ENCODE measurements around the gene CWC22.

Gene CWC22

DNA sequence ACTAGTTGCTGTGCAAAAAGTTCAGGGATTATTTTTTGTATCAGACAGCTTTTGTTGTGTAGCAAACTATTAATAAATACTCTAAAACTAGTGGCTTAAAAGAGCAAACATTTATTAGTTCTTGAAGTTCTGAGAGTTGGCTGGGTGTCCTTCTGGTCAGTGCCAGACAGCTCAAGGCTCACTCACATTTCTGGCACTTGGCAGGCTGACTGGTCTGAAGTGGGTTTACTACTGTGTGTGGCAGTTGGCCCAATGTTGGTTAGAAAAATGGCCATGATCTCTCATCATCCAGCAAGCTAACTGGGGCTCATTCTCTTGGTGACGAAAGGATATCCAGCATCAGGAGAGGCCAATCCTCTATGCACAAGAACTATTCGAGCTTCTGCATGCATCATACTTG lies 74.3 kb downstream of the CWC22 start:
- no peak for TF ChIP-seq TAF1 (IDR thresholded peaks at IDR 0.05; ENCODE audit: borderline replicate concordance, insufficient read depth, low read length)
- no peak for TF ChIP-seq FOXP2 (optimal IDR thresholded peaks at IDR 0.05; ENCODE audit: borderline replicate concordance, extremely low read depth, extremely low read length, insufficient read depth)
- TF ChIP-seq POLR2AphosphoS5 (IDR thresholded peaks at IDR 0.05; ENCODE audit: low read depth, low read length): no peak
- no peak for TF ChIP-seq SIN3A (IDR thresholded peaks at IDR 0.05; ENCODE audit: borderline replicate concordance, insufficient read depth, low read length)
- TF ChIP-seq, protein P1, sequence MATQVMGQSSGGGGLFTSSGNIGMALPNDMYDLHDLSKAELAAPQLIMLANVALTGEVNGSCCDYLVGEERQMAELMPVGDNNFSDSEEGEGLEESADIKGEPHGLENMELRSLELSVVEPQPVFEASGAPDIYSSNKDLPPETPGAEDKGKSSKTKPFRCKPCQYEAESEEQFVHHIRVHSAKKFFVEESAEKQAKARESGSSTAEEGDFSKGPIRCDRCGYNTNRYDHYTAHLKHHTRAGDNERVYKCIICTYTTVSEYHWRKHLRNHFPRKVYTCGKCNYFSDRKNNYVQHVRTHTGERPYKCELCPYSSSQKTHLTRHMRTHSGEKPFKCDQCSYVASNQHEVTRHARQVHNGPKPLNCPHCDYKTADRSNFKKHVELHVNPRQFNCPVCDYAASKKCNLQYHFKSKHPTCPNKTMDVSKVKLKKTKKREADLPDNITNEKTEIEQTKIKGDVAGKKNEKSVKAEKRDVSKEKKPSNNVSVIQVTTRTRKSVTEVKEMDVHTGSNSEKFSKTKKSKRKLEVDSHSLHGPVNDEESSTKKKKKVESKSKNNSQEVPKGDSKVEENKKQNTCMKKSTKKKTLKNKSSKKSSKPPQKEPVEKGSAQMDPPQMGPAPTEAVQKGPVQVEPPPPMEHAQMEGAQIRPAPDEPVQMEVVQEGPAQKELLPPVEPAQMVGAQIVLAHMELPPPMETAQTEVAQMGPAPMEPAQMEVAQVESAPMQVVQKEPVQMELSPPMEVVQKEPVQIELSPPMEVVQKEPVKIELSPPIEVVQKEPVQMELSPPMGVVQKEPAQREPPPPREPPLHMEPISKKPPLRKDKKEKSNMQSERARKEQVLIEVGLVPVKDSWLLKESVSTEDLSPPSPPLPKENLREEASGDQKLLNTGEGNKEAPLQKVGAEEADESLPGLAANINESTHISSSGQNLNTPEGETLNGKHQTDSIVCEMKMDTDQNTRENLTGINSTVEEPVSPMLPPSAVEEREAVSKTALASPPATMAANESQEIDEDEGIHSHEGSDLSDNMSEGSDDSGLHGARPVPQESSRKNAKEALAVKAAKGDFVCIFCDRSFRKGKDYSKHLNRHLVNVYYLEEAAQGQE (IDR thresholded peaks at IDR 0.05; ENCODE audit: insufficient read depth in 1 of 2, low read depth in 2 of 2, low read length in 2 of 2): no peak

DNA sequence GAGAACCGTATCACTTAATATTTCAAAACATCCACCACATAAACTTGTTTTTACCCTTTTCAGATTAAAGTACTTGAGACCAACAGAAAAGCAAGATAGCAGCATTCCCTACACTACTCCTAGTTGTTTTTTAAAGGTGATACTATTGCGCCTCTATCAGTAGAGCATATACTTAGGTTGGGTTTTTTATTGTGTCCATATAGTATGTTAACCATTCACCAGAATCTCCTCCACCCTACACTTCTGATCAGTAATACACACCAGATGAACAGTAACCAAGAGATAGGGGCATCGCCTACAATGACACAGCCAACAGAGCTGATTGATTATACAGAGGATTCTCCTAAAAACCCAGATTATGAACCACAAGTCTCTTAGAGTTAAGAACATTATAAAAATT lies 75.6 kb downstream of the CWC22 start:
- no peak for TF ChIP-seq FOXP2 (optimal IDR thresholded peaks at IDR 0.05; ENCODE audit: borderline replicate concordance, extremely low read depth, extremely low read length, insufficient read depth)
- TF ChIP-seq SIN3A (IDR thresholded peaks at IDR 0.05; ENCODE audit: borderline replicate concordance, insufficient read depth, low read length): no peak
- TF ChIP-seq TAF1 (IDR thresholded peaks at IDR 0.05; ENCODE audit: borderline replicate concordance, insufficient read depth, low read length): no peak
- TF ChIP-seq POLR2AphosphoS5 (IDR thresholded peaks at IDR 0.05; ENCODE audit: low read depth, low read length): no peak
- TF ChIP-seq, protein P1 (IDR thresholded peaks at IDR 0.05; ENCODE audit: insufficient read depth in 1 of 2, low read depth in 2 of 2, low read length in 2 of 2): no peak

DNA sequence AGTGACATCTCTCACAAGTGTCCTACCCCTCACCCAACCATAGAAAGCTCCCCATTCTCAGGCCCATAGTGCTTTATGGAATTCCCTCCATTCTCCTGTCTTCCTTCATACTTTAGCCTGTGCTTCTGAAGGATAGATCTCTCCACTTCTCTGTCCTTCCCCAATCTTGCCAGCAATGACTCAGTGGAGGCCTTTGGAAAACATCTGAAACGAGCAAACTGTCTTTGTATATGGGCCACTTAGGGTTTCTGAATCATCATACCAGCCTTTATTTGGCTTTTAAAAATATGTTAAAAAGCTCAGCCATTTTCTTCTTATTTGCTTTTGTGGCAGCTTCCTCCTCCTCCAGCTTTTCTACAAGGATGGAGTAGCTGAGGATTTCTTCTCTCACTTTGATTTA lies 80.1 kb downstream of the CWC22 start:
- TF ChIP-seq SIN3A (IDR thresholded peaks at IDR 0.05; ENCODE audit: borderline replicate concordance, insufficient read depth, low read length) (no peak), TAF1 (IDR thresholded peaks at IDR 0.05; ENCODE audit: borderline replicate concordance, insufficient read depth, low read length) (no peak), FOXP2 (optimal IDR thresholded peaks at IDR 0.05; ENCODE audit: borderline replicate concordance, extremely low read depth, extremely low read length, insufficient read depth) (no peak), POLR2AphosphoS5 (IDR thresholded peaks at IDR 0.05; ENCODE audit: low read depth, low read length) (no peak)
- TF ChIP-seq, protein P1 (IDR thresholded peaks at IDR 0.05; ENCODE audit: insufficient read depth in 1 of 2, low read depth in 2 of 2, low read length in 2 of 2): no peak

DNA sequence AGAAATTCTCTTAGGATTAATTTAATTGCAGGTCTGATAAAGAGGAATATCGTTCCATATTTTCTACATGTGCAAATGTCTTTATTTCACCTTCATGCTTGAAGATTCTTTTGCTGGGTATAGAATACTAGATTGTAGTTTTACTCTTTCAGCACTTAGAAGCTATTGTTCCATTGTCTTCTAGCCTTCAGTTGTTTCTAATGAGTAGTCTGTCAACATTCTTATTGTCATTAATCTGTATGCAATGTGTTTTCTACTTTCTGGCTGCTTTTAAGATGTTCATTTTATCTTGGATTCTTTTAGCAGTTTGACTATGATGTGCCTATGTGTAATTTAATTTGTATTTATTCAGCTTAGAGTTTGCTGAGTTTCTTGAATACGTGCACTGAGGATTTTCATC lies 81.4 kb downstream of the CWC22 start:
- TF ChIP-seq POLR2AphosphoS5 (IDR thresholded peaks at IDR 0.05; ENCODE audit: low read depth, low read length): no peak
- TF ChIP-seq, protein P1 (IDR thresholded peaks at IDR 0.05; ENCODE audit: insufficient read depth in 1 of 2, low read depth in 2 of 2, low read length in 2 of 2): no peak
- TF ChIP-seq SIN3A (IDR thresholded peaks at IDR 0.05; ENCODE audit: borderline replicate concordance, insufficient read depth, low read length): no peak
- no peak for TF ChIP-seq FOXP2 (optimal IDR thresholded peaks at IDR 0.05; ENCODE audit: borderline replicate concordance, extremely low read depth, extremely low read length, insufficient read depth)
- no peak for TF ChIP-seq TAF1 (IDR thresholded peaks at IDR 0.05; ENCODE audit: borderline replicate concordance, insufficient read depth, low read length)

DNA sequence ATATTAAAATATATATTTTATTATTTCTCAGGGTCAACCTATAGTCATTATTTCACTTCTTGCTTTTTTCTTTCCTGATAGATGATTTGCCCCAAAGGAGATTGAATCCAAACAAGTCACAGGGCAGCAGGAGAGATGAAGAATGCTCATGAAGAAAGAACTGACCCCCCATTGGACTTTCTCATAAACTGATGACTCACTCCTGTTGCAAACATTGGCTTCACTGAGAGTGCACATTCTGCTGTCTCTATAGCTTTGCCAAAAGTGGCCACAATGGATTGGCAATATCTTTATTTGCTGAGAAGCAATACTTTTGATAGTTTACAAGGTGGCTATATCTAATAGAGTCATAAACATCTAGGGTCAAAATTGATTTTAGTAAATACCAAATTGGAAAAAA lies 89.8 kb downstream of the CWC22 start:
- TF ChIP-seq, protein P1 (IDR thresholded peaks at IDR 0.05; ENCODE audit: insufficient read depth in 1 of 2, low read depth in 2 of 2, low read length in 2 of 2): no peak
- TF ChIP-seq SIN3A (IDR thresholded peaks at IDR 0.05; ENCODE audit: borderline replicate concordance, insufficient read depth, low read length) (no peak), FOXP2 (optimal IDR thresholded peaks at IDR 0.05; ENCODE audit: borderline replicate concordance, extremely low read depth, extremely low read length, insufficient read depth) (no peak), POLR2AphosphoS5 (IDR thresholded peaks at IDR 0.05; ENCODE audit: low read depth, low read length) (no peak), TAF1 (IDR thresholded peaks at IDR 0.05; ENCODE audit: borderline replicate concordance, insufficient read depth, low read length) (no peak)
